HL-60 (cell line): Measurements from ENCODE around the gene THAP3.

Experiments used
- DNase-seq, 2 experiments: peaks; one replicate each; pipeline ENCODE4 v3.0.0-alpha.2; 2010 to 2020; ENCODE audit warnings: low read depth in 1 of 2, low spot score in 1 of 2
- H3K27ac ChIP-seq: fragments of 250-450 bp; sonication (Bioruptor Pico); replicated peaks from 2 replicates; pipeline ENCODE4 v1.5.1; 2020; ENCODE audit warnings: mild to moderate bottlenecking, moderate library complexity
- H3K27me3 ChIP-seq: fragments of 250-450 bp; sonication (Bioruptor Pico); 2 replicates; pipeline ENCODE4 v1.5.1; 2021; ENCODE audit warnings: mild to moderate bottlenecking, moderate library complexity; ENCODE audit not compliant: insufficient read depth, poor library complexity, severe bottlenecking
- H3K4me3 ChIP-seq: replicated peaks from 2 replicates; pipeline ENCODE4 v1.5.1; 2011; ENCODE audit warnings: mild to moderate bottlenecking, control low read depth, low read length; ENCODE audit not compliant: insufficient read depth
- GABPA ChIP-seq: IDR thresholded peaks from 2 replicates; pipeline ENCODE4 v1.6.1; 2012; ENCODE audit warnings: low read depth
- POLR2AphosphoS5 ChIP-seq: IDR thresholded peaks from 2 replicates; pipeline ENCODE4 v1.6.1; 2012; ENCODE audit warnings: low read depth
- REST ChIP-seq: IDR thresholded peaks from 2 replicates; pipeline ENCODE4 v1.6.1; 2012; ENCODE audit warnings: low read depth; ENCODE audit not compliant: insufficient replicate concordance
- SPI1 ChIP-seq: IDR thresholded peaks from 2 replicates; pipeline ENCODE4 v1.6.1; 2012; ENCODE audit warnings: low read depth, mild to moderate bottlenecking, borderline replicate concordance
- TF ChIP-seq, protein P1 (sequence below): IDR thresholded peaks from one replicate; pipeline ENCODE4 v1.5.1; 2011; ENCODE audit warnings: low read length, control low read depth, inconsistent platforms; ENCODE audit not compliant: insufficient read depth

Gene THAP3

GRCh38 chr1:6579374-6580118 lies 45.1 kb upstream of the THAP3 start, which contains the start of gene ZBTB48:
ZBTB48 (plus strand) TSS chr1:6579994; CDS start chr1:6580610, 616 bp downstream.
- peak; percentile 95 for TF ChIP-seq POLR2AphosphoS5
- no peak for TF ChIP-seq REST
- TF ChIP-seq GABPA, result peak; percentile 74
- peak within 1 kb of the TSS; percentile 89 for H3K27ac ChIP-seq

GRCh38 chr1:6580119-6580592 lies 44.5 kb upstream of the THAP3 start:
- peak in 1 of 2 experiments; percentile 64 for DNase-seq
- Histone ChIP-seq H3K27ac (peak overlapping the region; percentile 89), H3K27me3 (no peaks in the 10 kb centered on the region), H3K4me3 (peak overlapping the region; percentile 87)
- TF ChIP-seq SPI1 (peak; percentile 67; the same call in 1 of the 2 replicates), REST (no peak), POLR2AphosphoS5 (no peak; the same call in 1 of the 2 replicates), GABPA (no peak)
- TF ChIP-seq, protein P1, sequence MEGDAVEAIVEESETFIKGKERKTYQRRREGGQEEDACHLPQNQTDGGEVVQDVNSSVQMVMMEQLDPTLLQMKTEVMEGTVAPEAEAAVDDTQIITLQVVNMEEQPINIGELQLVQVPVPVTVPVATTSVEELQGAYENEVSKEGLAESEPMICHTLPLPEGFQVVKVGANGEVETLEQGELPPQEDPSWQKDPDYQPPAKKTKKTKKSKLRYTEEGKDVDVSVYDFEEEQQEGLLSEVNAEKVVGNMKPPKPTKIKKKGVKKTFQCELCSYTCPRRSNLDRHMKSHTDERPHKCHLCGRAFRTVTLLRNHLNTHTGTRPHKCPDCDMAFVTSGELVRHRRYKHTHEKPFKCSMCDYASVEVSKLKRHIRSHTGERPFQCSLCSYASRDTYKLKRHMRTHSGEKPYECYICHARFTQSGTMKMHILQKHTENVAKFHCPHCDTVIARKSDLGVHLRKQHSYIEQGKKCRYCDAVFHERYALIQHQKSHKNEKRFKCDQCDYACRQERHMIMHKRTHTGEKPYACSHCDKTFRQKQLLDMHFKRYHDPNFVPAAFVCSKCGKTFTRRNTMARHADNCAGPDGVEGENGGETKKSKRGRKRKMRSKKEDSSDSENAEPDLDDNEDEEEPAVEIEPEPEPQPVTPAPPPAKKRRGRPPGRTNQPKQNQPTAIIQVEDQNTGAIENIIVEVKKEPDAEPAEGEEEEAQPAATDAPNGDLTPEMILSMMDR, result no peak

More at GRCh38 chr1:6579374-6580118, 45.1 kb upstream of the THAP3 start, which contains the start of gene ZBTB48:
- DNase-seq, result peak; percentile 93 to 98
- peak within 1 kb of the TSS; percentile 87 for H3K4me3 ChIP-seq
- no peaks in the 10 kb centered on the region for H3K27me3 ChIP-seq

GRCh38 chr1:6580593-6581409 lies 43.9 kb upstream of the THAP3 start:
- peak in 1 of 2 experiments; percentile 80 for DNase-seq
- peak overlapping the region; percentile 89 for H3K27ac ChIP-seq
- H3K27me3 ChIP-seq, result no peaks in the 10 kb centered on the region
- no peak for TF ChIP-seq REST
- TF ChIP-seq POLR2AphosphoS5, result no peak
- no peak for TF ChIP-seq SPI1
- TF ChIP-seq GABPA, result no peak
- TF ChIP-seq, protein P1, result no peak
- peak overlapping the region; percentile 87 for H3K4me3 ChIP-seq
